ENCODE results near the gene ESF1. TPM values are rescaled to one million over a fixed set of nuclear protein-coding genes. Genes with fewer than 3 reads are reported as not detected.
"Not testable (repeated sequence)": the region's sequence is repeated elsewhere in the genome, so short reads cannot be mapped to it uniquely, and the experiment has no call there.

ESF1 gene
- total RNA-seq, 1 donor from 2014 or later: 18.9 TPM

GRCh38 chr20:13739731-13740649, 44.7 kb downstream of the ESF1 start:
- Mint-ChIP-seq H3K27me3 (ENCODE audit: low read depth) (no peaks in the 10 kb centered on the region), H3K4me1 (peaks cover 5% of the 10 kb centered on the region), H3K36me3 (ENCODE audit: low read depth) (peaks cover 61% of the 10 kb centered on the region), H3K27ac (ENCODE audit: unreplicated experiment) (no peak overlapping the region), H3K4me3 (no peak overlapping the region), H3K9me3 (peaks cover 21% of the 10 kb centered on the region)
- no peak for TF ChIP-seq CTCF (conservative IDR thresholded peaks at IDR 0.05)
- DNase-seq (ENCODE audit: low read depth, low spot score): no peak

- Mint-ChIP-seq H3K9me3 (peaks cover 15% of the 10 kb centered on the region), H3K36me3 (ENCODE audit: low read depth) (peaks cover 53% of the 10 kb centered on the region)
- DNase-seq (ENCODE audit: low read depth, low spot score); H3K4me1 Mint-ChIP-seq; H3K27ac Mint-ChIP-seq (ENCODE audit: unreplicated experiment); H3K4me3 Mint-ChIP-seq; H3K27me3 Mint-ChIP-seq (ENCODE audit: low read depth): not testable (repeated sequence)
Measured at GRCh38 chr20:13738187-13738586, 46.5 kb downstream of the ESF1 start.

- peaks cover 10% of the 10 kb centered on the region for H3K9me3 Mint-ChIP-seq
- H3K4me3 Mint-ChIP-seq: no peak overlapping the region
- no peaks in the 10 kb centered on the region for H3K4me1 Mint-ChIP-seq
- no peaks in the 10 kb centered on the region for H3K27me3 Mint-ChIP-seq (ENCODE audit: low read depth)
- no peak for TF ChIP-seq CTCF (conservative IDR thresholded peaks at IDR 0.05)
- no peak overlapping the region for H3K27ac Mint-ChIP-seq (ENCODE audit: unreplicated experiment)
- H3K36me3 Mint-ChIP-seq (ENCODE audit: low read depth): peaks cover 54% of the 10 kb centered on the region
- DNase-seq (ENCODE audit: low read depth, low spot score): no peak
Measured at GRCh38 chr20:13736436-13737191, 48.1 kb downstream of the ESF1 start.

- no peak for TF ChIP-seq CTCF (conservative IDR thresholded peaks at IDR 0.05)
- Mint-ChIP-seq H3K9me3 (peaks cover 5% of the 10 kb centered on the region), H3K4me1 (no peaks in the 10 kb centered on the region), H3K4me3 (no peak overlapping the region), H3K27me3 (ENCODE audit: low read depth) (no peaks in the 10 kb centered on the region), H3K27ac (ENCODE audit: unreplicated experiment) (no peak overlapping the region), H3K36me3 (ENCODE audit: low read depth) (peaks cover 53% of the 10 kb centered on the region)
- no peak for DNase-seq (ENCODE audit: low read depth, low spot score)
Measured at GRCh38 chr20:13735826-13736225, 48.9 kb downstream of the ESF1 start.

- no peaks in the 10 kb centered on the region for H3K4me1 Mint-ChIP-seq
- H3K36me3 Mint-ChIP-seq (ENCODE audit: low read depth): peaks cover 8% of the 10 kb centered on the region
- DNase-seq (ENCODE audit: low read depth, low spot score): no peak
- no peak overlapping the region for H3K4me3 Mint-ChIP-seq
- no peaks in the 10 kb centered on the region for H3K9me3 Mint-ChIP-seq
- no peak for TF ChIP-seq CTCF (conservative IDR thresholded peaks at IDR 0.05)
- no peaks in the 10 kb centered on the region for H3K27me3 Mint-ChIP-seq (ENCODE audit: low read depth)
- no peak overlapping the region for H3K27ac Mint-ChIP-seq (ENCODE audit: unreplicated experiment)
Measured at GRCh38 chr20:13723011-13723410, 61.7 kb downstream of the ESF1 start.

GRCh38 chr20:13718171-13718570, 66.5 kb downstream of the ESF1 start:
- H3K9me3 Mint-ChIP-seq: no peaks in the 10 kb centered on the region
- no peaks in the 10 kb centered on the region for H3K4me1 Mint-ChIP-seq
- H3K36me3 Mint-ChIP-seq (ENCODE audit: low read depth): peaks cover 20% of the 10 kb centered on the region
- H3K27ac Mint-ChIP-seq (ENCODE audit: unreplicated experiment): no peak overlapping the region
- no peak for TF ChIP-seq CTCF (conservative IDR thresholded peaks at IDR 0.05)
- no peak for DNase-seq (ENCODE audit: low read depth, low spot score)
- no peaks in the 10 kb centered on the region for H3K27me3 Mint-ChIP-seq (ENCODE audit: low read depth)
- no peak overlapping the region for H3K4me3 Mint-ChIP-seq

All from neural crest cell (in vitro differentiated cells).